Measurements from ENCODE around the gene ETV3. TPM values are rescaled to one million over a fixed set of nuclear protein-coding genes. Genes with fewer than 3 reads are reported as not detected.

ETV3 gene
- polyA plus RNA-seq, 1 experiment: 10.0 TPM

DNA sequence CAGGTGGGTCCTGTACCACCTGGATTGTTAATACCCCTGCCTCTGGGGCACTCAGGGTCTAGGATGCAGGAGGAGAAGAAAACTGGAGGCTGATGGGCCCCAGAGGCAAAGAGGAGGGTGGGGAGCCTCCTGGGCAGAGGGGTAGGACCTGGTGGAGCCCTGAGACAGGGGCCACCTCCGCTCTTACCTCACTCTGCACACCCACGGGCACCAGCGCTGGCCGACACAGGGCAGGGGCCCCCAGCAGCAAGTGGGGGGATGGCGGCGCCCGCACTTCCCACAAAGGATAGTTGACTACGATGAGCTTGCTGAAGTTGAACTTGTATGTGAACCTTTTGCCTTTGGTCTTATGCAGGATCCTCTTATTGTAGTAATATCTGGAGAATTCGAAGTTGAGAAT lies 39.7 kb downstream of the ETV3 start:
- ChIA-PET CTCF (interaction anchor here (1.0 to 1.5 kb wide), 2 partner anchors 9 to 58 kb away, joined by 4 to 5 read pairs; no protein-coding TSS in a partner anchor), POLR2A (no interaction called here)
- H3K4me3 ChIP-seq (ENCODE audit: low read depth, low read length): no peak overlapping the region
- TF ChIP-seq CTCF (IDR thresholded peaks at IDR 0.05; ENCODE audit: low read depth, low read length): no peak
- H3K27me3 ChIP-seq (ENCODE audit: control insufficient read depth, insufficient read depth, low read length): no peaks in the 10 kb centered on the region
- no peak overlapping the region for H3K27ac ChIP-seq (ENCODE audit: low read depth, low read length)
- DNase-seq (ENCODE audit: low read depth, low spot score): no peak
- no peaks in the 10 kb centered on the region for H3K9me3 ChIP-seq (ENCODE audit: control insufficient read depth, insufficient read depth, low read length)

GRCh38 chr1:157097692-157098091 lies 40.5 kb downstream of the ETV3 start:
- H3K4me3 ChIP-seq (ENCODE audit: low read depth, low read length): no peak overlapping the region
- no peaks in the 10 kb centered on the region for H3K27me3 ChIP-seq (ENCODE audit: control insufficient read depth, insufficient read depth, low read length)
- POLR2A ChIA-PET: interaction anchor here (0.8 kb wide), 1 partner anchor 138 kb away, joined by 9 read pairs; no protein-coding TSS in a partner anchor
- H3K9me3 ChIP-seq (ENCODE audit: control insufficient read depth, insufficient read depth, low read length): no peaks in the 10 kb centered on the region
- CTCF ChIA-PET: interaction anchor here (1.5 kb wide), 1 partner anchor 58 kb away, joined by 5 read pairs; no protein-coding TSS in a partner anchor
- no peak overlapping the region for H3K27ac ChIP-seq (ENCODE audit: low read depth, low read length)
- TF ChIP-seq CTCF (IDR thresholded peaks at IDR 0.05; ENCODE audit: low read depth, low read length): no peak
- no peak for DNase-seq (ENCODE audit: low read depth, low spot score)

DNA sequence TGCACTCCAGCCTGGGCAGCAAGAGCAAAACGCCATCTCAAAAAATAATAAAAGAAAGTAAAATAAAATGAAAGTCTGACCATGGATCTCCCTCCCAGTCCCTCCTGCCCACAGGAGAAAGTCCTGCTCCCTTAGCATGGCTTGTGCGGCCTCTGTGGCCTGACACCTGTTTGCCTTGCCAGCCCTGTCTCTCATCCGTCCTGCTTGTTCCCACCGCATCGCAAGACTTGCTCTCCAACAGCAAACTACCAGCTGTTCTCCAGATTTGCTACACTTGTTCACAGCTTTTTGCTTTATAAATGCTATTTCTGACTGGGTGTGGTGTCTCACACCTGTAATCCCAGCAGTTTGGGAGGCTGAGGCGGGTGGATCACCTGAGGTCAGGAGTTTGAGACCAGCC lies 41.3 kb downstream of the ETV3 start:
- ChIA-PET CTCF (interaction anchor here (0.6 to 1.1 kb wide), 2 partner anchors 8 to 9 kb away, joined by 3 to 6 read pairs; no protein-coding TSS in a partner anchor), POLR2A (no interaction called here)
- Histone ChIP-seq H3K27me3 (ENCODE audit: control insufficient read depth, insufficient read depth, low read length) (no peaks in the 10 kb centered on the region), H3K4me3 (ENCODE audit: low read depth, low read length) (no peak overlapping the region), H3K9me3 (ENCODE audit: control insufficient read depth, insufficient read depth, low read length) (no peaks in the 10 kb centered on the region), H3K27ac (ENCODE audit: low read depth, low read length) (no peak overlapping the region)
- DNase-seq (ENCODE audit: low read depth, low spot score): no peak
- TF ChIP-seq CTCF (IDR thresholded peaks at IDR 0.05; ENCODE audit: low read depth, low read length): no peak

DNA sequence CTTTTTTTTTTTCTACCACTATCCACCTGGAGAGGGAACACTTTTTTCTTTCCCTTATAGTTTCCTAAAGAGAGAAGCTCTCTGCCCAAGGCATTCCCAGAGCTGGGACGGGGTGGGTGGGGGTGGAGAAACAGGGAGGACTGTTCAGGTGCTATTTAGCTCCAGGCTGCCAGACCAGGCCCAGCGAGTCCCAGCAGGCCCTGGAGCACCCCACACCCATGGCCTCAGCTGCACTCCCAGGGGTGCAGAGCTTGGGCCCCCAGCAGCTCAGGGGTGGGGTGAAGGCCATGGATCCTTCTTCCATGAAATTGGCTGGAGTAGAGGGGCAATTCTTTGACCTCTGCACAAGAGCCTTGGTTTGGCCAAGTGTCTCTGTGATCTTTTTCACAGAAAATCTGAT lies 42.6 kb downstream of the ETV3 start:
- TF ChIP-seq CTCF (IDR thresholded peaks at IDR 0.05; ENCODE audit: low read depth, low read length): no peak
- CTCF ChIA-PET: interaction anchor here (1.9 kb wide), 1 partner anchor 61 kb away, joined by 8 read pairs; no protein-coding TSS in a partner anchor
- Histone ChIP-seq H3K27me3 (ENCODE audit: control insufficient read depth, insufficient read depth, low read length) (no peaks in the 10 kb centered on the region), H3K9me3 (ENCODE audit: control insufficient read depth, insufficient read depth, low read length) (no peaks in the 10 kb centered on the region), H3K27ac (ENCODE audit: low read depth, low read length) (no peak overlapping the region), H3K4me3 (ENCODE audit: low read depth, low read length) (no peak overlapping the region)
- no peak for DNase-seq (ENCODE audit: low read depth, low spot score)
- POLR2A ChIA-PET: no interaction called here

- no peak overlapping the region for H3K4me3 ChIP-seq (ENCODE audit: low read depth, low read length)
- H3K27ac ChIP-seq (ENCODE audit: low read depth, low read length): no peak overlapping the region
- H3K9me3 ChIP-seq (ENCODE audit: control insufficient read depth, insufficient read depth, low read length): no peaks in the 10 kb centered on the region
- CTCF ChIA-PET: interaction anchor here (1.9 kb wide), 1 partner anchor 62 kb away, joined by 8 read pairs; no protein-coding TSS in a partner anchor
- no peak for DNase-seq (ENCODE audit: low read depth, low spot score)
- POLR2A ChIA-PET: no interaction called here
- H3K27me3 ChIP-seq (ENCODE audit: control insufficient read depth, insufficient read depth, low read length): no peaks in the 10 kb centered on the region
- no peak for TF ChIP-seq CTCF (IDR thresholded peaks at IDR 0.05; ENCODE audit: low read depth, low read length)
These were observed 43.1 kb downstream of the ETV3 start for GRCh38 chr1:157095091-157095490.
